ENCODE measurements around the gene NDRG4. TPM values are rescaled to one million over a fixed set of nuclear protein-coding genes. Genes with fewer than 3 reads are reported as not detected.
A peak's percentile ranks its signal among the peaks of the same experiment; 100 is the strongest.

NDRG4 gene
- total RNA-seq, 4 donors from 2014 or later = 16.0 to 89.4 (median 56.1) TPM

DNA sequence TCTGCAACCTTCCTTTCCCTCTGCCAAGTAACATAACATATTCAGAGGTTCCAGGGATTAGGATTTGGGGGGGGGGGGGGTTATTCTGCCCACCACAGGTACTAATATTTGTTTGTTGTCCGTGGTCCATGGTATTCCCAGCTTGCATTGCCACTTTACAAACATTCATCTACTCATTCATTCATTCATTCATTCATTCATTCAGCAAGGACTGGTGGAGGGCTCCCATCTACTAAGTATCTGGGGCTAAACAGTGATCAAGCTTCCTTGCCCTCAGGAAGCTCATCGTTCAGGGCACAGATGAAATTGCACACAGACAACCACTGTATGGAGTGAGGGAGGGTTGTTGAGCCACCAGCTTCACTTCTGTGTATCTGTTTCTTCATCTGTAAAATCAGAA lies 45.8 kb upstream of the NDRG4 start:
- no peaks in the 10 kb centered on the region for H3K27me3 ChIP-seq
- H3K27ac ChIP-seq = peak overlapping the region in 1 of 2 donors; percentile 77
- no peak overlapping the region for H3K4me3 ChIP-seq
- intact Hi-C loops (cut with DNase I; ENCODE audit: low total_unique reads) = no loop called here
- H3K9me3 ChIP-seq = no peaks in the 10 kb centered on the region
- DNase-seq = no peak
- no peaks in the 10 kb centered on the region for H3K36me3 ChIP-seq
- TF ChIP-seq POLR2A (IDR thresholded peaks at IDR 0.05) = no peak
- TF ChIP-seq CTCF (IDR thresholded peaks at IDR 0.05) = no peak
- H3K4me1 ChIP-seq = peaks cover 4 to 12% of the 10 kb centered on the region in 2 donors

GRCh38 chr16:58454856-58455255 lies 45.1 kb upstream of the NDRG4 start:
- TF ChIP-seq CTCF (IDR thresholded peaks at IDR 0.05) = no peak
- no peak for TF ChIP-seq POLR2A (IDR thresholded peaks at IDR 0.05)
- no peak for DNase-seq
- Histone ChIP-seq H3K4me1 (peaks cover 4 to 8% of the 10 kb centered on the region in 2 donors), H3K27ac (peak overlapping the region in 1 of 2 donors; percentile 77), H3K36me3 (no peaks in the 10 kb centered on the region), H3K27me3 (no peaks in the 10 kb centered on the region), H3K9me3 (no peaks in the 10 kb centered on the region), H3K4me3 (no peak overlapping the region)
- intact Hi-C loops (cut with DNase I; ENCODE audit: low total_unique reads) = no loop called here

DNA sequence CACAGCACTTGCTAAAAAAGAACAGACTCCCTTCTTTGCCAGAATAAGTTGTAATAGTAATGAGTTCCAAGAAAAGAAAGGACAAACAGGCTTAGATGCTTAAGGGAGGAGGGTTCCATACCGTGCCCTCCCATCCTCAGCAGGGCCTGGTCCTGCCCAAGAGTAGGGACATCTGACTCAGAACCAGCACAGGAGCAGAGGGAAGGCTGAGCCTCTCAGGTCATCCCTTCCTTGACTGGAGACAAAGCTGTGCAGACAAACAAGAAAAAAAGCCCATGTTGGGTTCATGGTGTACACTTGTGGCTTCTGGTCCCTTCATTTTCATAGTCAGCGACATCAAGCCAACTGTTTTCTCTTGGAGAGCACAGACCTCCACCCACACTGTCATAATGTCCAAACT lies 44.2 kb upstream of the NDRG4 start:
- intact Hi-C loops (cut with DNase I; ENCODE audit: low total_unique reads) = no loop called here
- no peak for TF ChIP-seq POLR2A (IDR thresholded peaks at IDR 0.05)

GRCh38 chr16:58456193-58456592 lies 43.8 kb upstream of the NDRG4 start:
- Histone ChIP-seq H3K4me3 (no peak overlapping the region), H3K36me3 (no peaks in the 10 kb centered on the region), H3K27me3 (no peaks in the 10 kb centered on the region), H3K9me3 (no peaks in the 10 kb centered on the region), H3K4me1 (peaks cover 0 to 4% of the 10 kb centered on the region in 2 donors), H3K27ac (peak overlapping the region; percentile 49 to 77)
- DNase-seq = no peak
- intact Hi-C loops (cut with DNase I; ENCODE audit: low total_unique reads) = no loop called here
- TF ChIP-seq CTCF (IDR thresholded peaks at IDR 0.05) (no peak), POLR2A (IDR thresholded peaks at IDR 0.05) (no peak)

More for the DNA sequence above, 44.2 kb upstream of the NDRG4 start:
- Histone ChIP-seq H3K4me3 (no peak overlapping the region), H3K36me3 (no peaks in the 10 kb centered on the region), H3K27me3 (no peaks in the 10 kb centered on the region), H3K27ac (peak overlapping the region; percentile 49 to 77), H3K9me3 (no peaks in the 10 kb centered on the region), H3K4me1 (peaks cover under 1 to 4% of the 10 kb centered on the region in 2 donors)
- no peak for DNase-seq

GRCh38 chr16:58458606-58459343 lies 41.2 kb upstream of the NDRG4 start:
- H3K4me3 ChIP-seq = no peak overlapping the region
- no peak for DNase-seq
- H3K4me1 ChIP-seq = no peaks in the 10 kb centered on the region
- TF ChIP-seq POLR2A (IDR thresholded peaks at IDR 0.05) = no peak
- H3K36me3 ChIP-seq = no peaks in the 10 kb centered on the region
- H3K9me3 ChIP-seq = no peaks in the 10 kb centered on the region
- no peaks in the 10 kb centered on the region for H3K27me3 ChIP-seq
- peak overlapping the region; percentile 57 to 64 for H3K27ac ChIP-seq
- intact Hi-C loops (cut with DNase I; ENCODE audit: low total_unique reads) = no loop called here

DNA sequence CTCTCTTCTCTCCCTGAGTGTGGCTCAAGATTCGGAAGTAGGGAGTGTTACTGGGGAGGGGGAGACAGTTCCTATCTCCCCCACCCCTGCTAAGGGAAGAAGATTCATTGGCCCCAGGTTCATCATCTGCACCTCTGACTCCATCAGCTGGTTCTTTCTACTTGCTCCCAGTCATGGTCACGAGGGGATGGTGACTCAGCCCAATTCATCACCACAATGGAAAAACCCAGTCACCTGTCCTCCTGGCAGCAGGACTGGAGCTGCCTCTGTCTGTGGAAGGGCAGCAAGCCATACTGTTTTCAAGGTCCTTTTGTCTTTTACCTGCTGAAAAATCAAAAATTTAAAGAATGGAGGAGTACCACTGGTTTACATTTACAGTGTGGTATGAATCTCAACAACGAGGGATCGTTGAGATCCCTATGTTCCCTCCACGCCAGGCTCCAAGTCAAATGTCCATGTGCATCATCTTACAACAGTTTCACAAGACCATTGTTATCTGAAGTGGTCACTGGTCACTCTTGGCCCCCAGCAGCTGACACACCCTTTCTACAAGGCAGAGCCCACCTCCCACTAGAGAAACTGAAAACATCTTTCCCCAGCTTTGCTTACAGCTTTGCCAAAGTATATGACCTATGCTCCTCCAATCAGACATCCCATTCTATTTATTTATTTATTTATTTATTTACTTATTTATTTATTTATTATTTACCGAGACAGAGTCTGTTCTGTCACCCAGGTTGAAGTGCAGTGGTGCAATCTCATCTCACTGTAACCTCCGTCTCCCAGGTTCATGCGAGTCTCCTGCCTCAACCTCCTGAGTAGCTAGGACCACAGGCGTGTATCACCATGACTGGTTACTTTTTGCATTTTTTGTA lies 40.4 kb upstream of the NDRG4 start:
- DNase-seq = peak; percentile 73 to 78
- no peaks in the 10 kb centered on the region for H3K27me3 ChIP-seq
- intact Hi-C loops (cut with DNase I; ENCODE audit: low total_unique reads) = no loop called here
- no peak overlapping the region for H3K4me3 ChIP-seq
- no peak for TF ChIP-seq POLR2A (IDR thresholded peaks at IDR 0.05)
- H3K36me3 ChIP-seq = no peaks in the 10 kb centered on the region
- H3K27ac ChIP-seq = peak overlapping the region; percentile 57 to 64
- no peaks in the 10 kb centered on the region for H3K4me1 ChIP-seq
- H3K9me3 ChIP-seq = no peaks in the 10 kb centered on the region

All from uterus (tissue), 4 donors.